ENCODE data around the gene AIF1L. TPM values are rescaled to one million over a fixed set of nuclear protein-coding genes. Genes with fewer than 3 reads are reported as not detected.

The AIF1L gene
- total RNA-seq, 1 donor from 2014 or later = 23.7 TPM

DNA sequence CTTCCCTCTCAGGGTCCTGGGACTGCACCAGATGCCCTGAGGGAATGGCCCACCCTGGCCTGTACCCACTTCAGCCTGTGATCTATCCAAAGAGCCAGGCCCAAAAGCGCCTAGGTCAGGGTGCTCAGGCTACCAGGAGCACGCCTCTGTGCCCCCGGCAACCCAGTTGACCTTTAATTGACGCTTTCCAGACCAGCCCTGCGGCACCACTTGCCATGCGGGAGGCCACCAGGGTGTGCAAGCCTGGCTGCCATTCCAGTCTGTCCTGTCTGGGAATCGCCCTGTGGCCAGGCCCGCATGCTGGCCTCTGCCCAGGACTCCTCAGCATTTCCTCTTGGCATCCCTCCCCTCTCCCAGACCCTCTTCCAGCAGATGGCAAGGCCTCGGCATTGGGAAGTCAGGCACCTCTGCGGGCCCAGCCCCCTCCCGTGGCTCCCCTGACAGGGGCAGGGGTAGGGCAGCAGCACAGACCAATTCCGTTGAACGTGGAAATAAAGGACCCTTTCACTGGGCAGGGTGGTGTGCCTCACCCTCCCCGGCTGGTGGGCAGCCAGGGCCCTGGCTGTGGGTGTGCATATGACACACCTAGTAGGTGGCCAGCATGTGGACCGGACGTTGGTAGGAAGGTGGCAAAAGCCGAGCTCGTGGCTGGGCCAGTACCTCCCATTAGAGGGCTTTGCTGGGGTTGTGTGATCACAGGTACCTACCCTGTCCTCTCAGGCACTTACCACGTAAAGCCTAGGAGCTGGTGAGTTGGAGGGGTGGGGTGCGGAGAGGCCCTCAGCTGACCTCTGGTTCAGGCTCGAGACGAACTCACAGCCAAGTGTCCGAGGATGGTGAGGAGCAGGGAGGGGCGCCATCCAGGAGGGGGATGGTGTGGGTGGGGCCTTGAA, 3.5 kb upstream of the AIF1L start:
- no peak overlapping the region for H2AFZ ChIP-seq (ENCODE audit: low read depth, low read length)
- DNase-seq (ENCODE audit: low read depth) (no peak), FAIRE-seq (no peak)
- H3K4me1 ChIP-seq (ENCODE audit: insufficient read depth, low read length) = peaks cover 8% of the 10 kb centered on the region
- H3K4me3 Mint-ChIP-seq (ENCODE audit: unreplicated experiment) = no peak overlapping the region
- no peak overlapping the region for H3K4me2 ChIP-seq (ENCODE audit: low read length)
- no peaks in the 10 kb centered on the region for H3K79me2 ChIP-seq (ENCODE audit: insufficient read depth, low read length)
- no peak overlapping the region for H3K9ac ChIP-seq (ENCODE audit: low read length)
- peaks cover 23% of the 10 kb centered on the region for H3K27me3 ChIP-seq (ENCODE audit: insufficient read depth, low read length)
- no peaks in the 10 kb centered on the region for H3K36me3 ChIP-seq (ENCODE audit: insufficient read depth, low read length)
- H3K4me3 ChIP-seq (ENCODE audit: insufficient read depth, low read depth, low read length) = no peak overlapping the region
- H3K9me3 Mint-ChIP-seq (ENCODE audit: unreplicated experiment) = no peaks in the 10 kb centered on the region
- TF ChIP-seq, protein P1, sequence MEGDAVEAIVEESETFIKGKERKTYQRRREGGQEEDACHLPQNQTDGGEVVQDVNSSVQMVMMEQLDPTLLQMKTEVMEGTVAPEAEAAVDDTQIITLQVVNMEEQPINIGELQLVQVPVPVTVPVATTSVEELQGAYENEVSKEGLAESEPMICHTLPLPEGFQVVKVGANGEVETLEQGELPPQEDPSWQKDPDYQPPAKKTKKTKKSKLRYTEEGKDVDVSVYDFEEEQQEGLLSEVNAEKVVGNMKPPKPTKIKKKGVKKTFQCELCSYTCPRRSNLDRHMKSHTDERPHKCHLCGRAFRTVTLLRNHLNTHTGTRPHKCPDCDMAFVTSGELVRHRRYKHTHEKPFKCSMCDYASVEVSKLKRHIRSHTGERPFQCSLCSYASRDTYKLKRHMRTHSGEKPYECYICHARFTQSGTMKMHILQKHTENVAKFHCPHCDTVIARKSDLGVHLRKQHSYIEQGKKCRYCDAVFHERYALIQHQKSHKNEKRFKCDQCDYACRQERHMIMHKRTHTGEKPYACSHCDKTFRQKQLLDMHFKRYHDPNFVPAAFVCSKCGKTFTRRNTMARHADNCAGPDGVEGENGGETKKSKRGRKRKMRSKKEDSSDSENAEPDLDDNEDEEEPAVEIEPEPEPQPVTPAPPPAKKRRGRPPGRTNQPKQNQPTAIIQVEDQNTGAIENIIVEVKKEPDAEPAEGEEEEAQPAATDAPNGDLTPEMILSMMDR (IDR thresholded peaks at IDR 0.05; ENCODE audit: insufficient read depth, low read depth, low read length) = no peak
- TF ChIP-seq EZH2 (IDR thresholded peaks at IDR 0.05; ENCODE audit: insufficient read depth, low read length) = no peak
- H3K36me3 Mint-ChIP-seq (ENCODE audit: low read depth, unreplicated experiment) = no peaks in the 10 kb centered on the region
- H3K27ac ChIP-seq (ENCODE audit: low read depth, low read length) = no peak overlapping the region
- peaks cover 40% of the 10 kb centered on the region for H3K27me3 Mint-ChIP-seq (ENCODE audit: low read depth, unreplicated experiment)
- peaks cover 5% of the 10 kb centered on the region for H3K4me1 Mint-ChIP-seq (ENCODE audit: low read depth, unreplicated experiment)
- no peaks in the 10 kb centered on the region for H4K20me1 ChIP-seq (ENCODE audit: insufficient read depth, low read length)
- H3K9me3 ChIP-seq (ENCODE audit: insufficient read depth, low read depth, low read length) = no peaks in the 10 kb centered on the region
- no peak overlapping the region for H3K27ac Mint-ChIP-seq (ENCODE audit: unreplicated experiment)

DNA sequence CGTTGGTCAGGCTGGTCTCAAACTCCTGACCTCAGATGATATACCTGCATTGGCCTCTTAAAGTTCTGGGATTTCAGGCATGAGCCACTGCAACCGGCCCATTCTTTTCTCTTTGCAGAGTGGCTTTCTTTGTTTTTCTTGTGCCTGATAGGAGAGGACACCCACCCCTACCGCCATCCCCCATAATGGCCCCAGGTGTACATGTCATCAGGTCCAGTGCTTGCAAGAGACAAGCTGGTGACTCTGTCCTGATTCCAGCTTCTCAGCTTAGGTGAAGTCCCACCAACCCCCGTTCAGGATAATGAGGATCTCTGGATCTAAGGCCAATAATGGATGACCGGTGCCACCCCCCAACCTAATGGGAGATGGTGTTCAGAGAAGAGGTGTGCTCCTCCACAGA, 2.3 kb upstream of the AIF1L start:
- DNase-seq (ENCODE audit: low read depth) = no peak

More for the DNA sequence above, 2.3 kb upstream of the AIF1L start:
- no peak for TF ChIP-seq EZH2 (IDR thresholded peaks at IDR 0.05; ENCODE audit: insufficient read depth, low read length)
- TF ChIP-seq, protein P1 (IDR thresholded peaks at IDR 0.05; ENCODE audit: insufficient read depth, low read depth, low read length) = no peak
- H3K4me2 ChIP-seq (ENCODE audit: low read length) = no peak overlapping the region
- H3K4me1 ChIP-seq (ENCODE audit: insufficient read depth, low read length) = peaks cover 8% of the 10 kb centered on the region
- H3K27ac ChIP-seq (ENCODE audit: low read depth, low read length) = no peak overlapping the region
- H3K4me3 ChIP-seq (ENCODE audit: insufficient read depth, low read depth, low read length) = no peak overlapping the region
- FAIRE-seq = no peak
- Mint-ChIP-seq H3K4me3 (ENCODE audit: unreplicated experiment) (no peak overlapping the region), H3K27me3 (ENCODE audit: low read depth, unreplicated experiment) (peaks cover 36% of the 10 kb centered on the region), H3K9me3 (ENCODE audit: unreplicated experiment) (no peaks in the 10 kb centered on the region), H3K4me1 (ENCODE audit: low read depth, unreplicated experiment) (peaks cover 8% of the 10 kb centered on the region), H3K36me3 (ENCODE audit: low read depth, unreplicated experiment) (no peaks in the 10 kb centered on the region), H3K27ac (ENCODE audit: unreplicated experiment) (no peak overlapping the region)
- H3K27me3 ChIP-seq (ENCODE audit: insufficient read depth, low read length) = peaks cover 23% of the 10 kb centered on the region
- H4K20me1 ChIP-seq (ENCODE audit: insufficient read depth, low read length) = no peaks in the 10 kb centered on the region
- no peaks in the 10 kb centered on the region for H3K79me2 ChIP-seq (ENCODE audit: insufficient read depth, low read length)
- no peak overlapping the region for H3K9ac ChIP-seq (ENCODE audit: low read length)
- no peaks in the 10 kb centered on the region for H3K9me3 ChIP-seq (ENCODE audit: insufficient read depth, low read depth, low read length)
- no peaks in the 10 kb centered on the region for H3K36me3 ChIP-seq (ENCODE audit: insufficient read depth, low read length)
- H2AFZ ChIP-seq (ENCODE audit: low read depth, low read length) = no peak overlapping the region

Data from astrocyte (in vitro differentiated cells and primary cell).